C4-2B (cell line): ENCODE measurements around the gene CTIF.

Experiments used
- ZFX ChIP-seq: fragments of 450-650 bp; IDR thresholded peaks from 2 replicates; pipeline ENCODE4 v1.6.1; 2017
- TF ChIP-seq, protein P1 (sequence below): fragments of 450-650 bp; conservative IDR thresholded peaks from 2 replicates; pipeline ENCODE4 v1.5.1; 2017; ENCODE audit warnings: mild to moderate bottlenecking

GRCh38 chr18:48910972-48911545, 372.2 kb downstream of the CTIF start:
- TF ChIP-seq, protein P1, sequence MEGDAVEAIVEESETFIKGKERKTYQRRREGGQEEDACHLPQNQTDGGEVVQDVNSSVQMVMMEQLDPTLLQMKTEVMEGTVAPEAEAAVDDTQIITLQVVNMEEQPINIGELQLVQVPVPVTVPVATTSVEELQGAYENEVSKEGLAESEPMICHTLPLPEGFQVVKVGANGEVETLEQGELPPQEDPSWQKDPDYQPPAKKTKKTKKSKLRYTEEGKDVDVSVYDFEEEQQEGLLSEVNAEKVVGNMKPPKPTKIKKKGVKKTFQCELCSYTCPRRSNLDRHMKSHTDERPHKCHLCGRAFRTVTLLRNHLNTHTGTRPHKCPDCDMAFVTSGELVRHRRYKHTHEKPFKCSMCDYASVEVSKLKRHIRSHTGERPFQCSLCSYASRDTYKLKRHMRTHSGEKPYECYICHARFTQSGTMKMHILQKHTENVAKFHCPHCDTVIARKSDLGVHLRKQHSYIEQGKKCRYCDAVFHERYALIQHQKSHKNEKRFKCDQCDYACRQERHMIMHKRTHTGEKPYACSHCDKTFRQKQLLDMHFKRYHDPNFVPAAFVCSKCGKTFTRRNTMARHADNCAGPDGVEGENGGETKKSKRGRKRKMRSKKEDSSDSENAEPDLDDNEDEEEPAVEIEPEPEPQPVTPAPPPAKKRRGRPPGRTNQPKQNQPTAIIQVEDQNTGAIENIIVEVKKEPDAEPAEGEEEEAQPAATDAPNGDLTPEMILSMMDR = no peak
- no peak for TF ChIP-seq ZFX
